ENCODE data around the gene RNF31. TPM values are rescaled to one million over a fixed set of nuclear protein-coding genes. Genes with fewer than 3 reads are reported as not detected.

RNF31 gene
- total RNA-seq, 1 experiment from 2014 or later = 77.6 TPM

- no TSS peak for BruUV-seq (replicated peaks)
- H3K27ac Mint-ChIP-seq (ENCODE audit: unreplicated experiment) = no peak overlapping the region
- intact Hi-C loops (cut with micrococcal nuclease; ENCODE audit: unreplicated experiment) = no loop called here
- Histone ChIP-seq H3K36me3 (ENCODE audit: control insufficient read depth, insufficient read depth, low read length) (peaks cover 3% of the 10 kb centered on the region), H3K4me1 (peaks cover 10% of the 10 kb centered on the region; the same call in 1 of the 2 replicates), H3K4me3 (ENCODE audit: low read depth, low read length) (no peak overlapping the region), H3K9me3 (no peaks in the 10 kb centered on the region), H3K27me3 (replicated peaks; ENCODE audit: control insufficient read depth, insufficient read depth, low read length) (no peaks in the 10 kb centered on the region)
- no peak for TF ChIP-seq CTCF (IDR thresholded peaks at IDR 0.05; ENCODE audit: insufficient read depth in 1 of 2, low read depth in 1 of 2, low read length in 1 of 2, severe bottlenecking in 1 of 2, unreplicated experiment in 1 of 2)
- DNase-seq = no peak
- no peaks in the 10 kb centered on the region for H3K9me3 Mint-ChIP-seq (ENCODE audit: unreplicated experiment)
- H3K4me1 Mint-ChIP-seq (ENCODE audit: low read depth, unreplicated experiment) = peaks cover 6% of the 10 kb centered on the region
- CTCF ChIA-PET = no interaction called here
- no peak overlapping the region for H3K4me3 Mint-ChIP-seq (ENCODE audit: unreplicated experiment)
- no peaks in the 10 kb centered on the region for H3K27me3 Mint-ChIP-seq (ENCODE audit: insufficient read depth, unreplicated experiment)
- H3K36me3 Mint-ChIP-seq (ENCODE audit: insufficient read depth, unreplicated experiment) = peaks cover 76% of the 10 kb centered on the region
- POLR2A ChIA-PET = no interaction called here
These were observed 48.1 kb upstream of the RNF31 start for GRCh38 chr14:24098927-24099813.

GRCh38 chr14:24100197-24100981 lies 46.9 kb upstream of the RNF31 start:
- Mint-ChIP-seq H3K4me1 (ENCODE audit: low read depth, unreplicated experiment) (peaks cover 3% of the 10 kb centered on the region), H3K4me3 (ENCODE audit: unreplicated experiment) (no peak overlapping the region), H3K27ac (ENCODE audit: unreplicated experiment) (no peak overlapping the region), H3K36me3 (ENCODE audit: insufficient read depth, unreplicated experiment) (peaks cover 67% of the 10 kb centered on the region), H3K27me3 (ENCODE audit: insufficient read depth, unreplicated experiment) (no peaks in the 10 kb centered on the region), H3K9me3 (ENCODE audit: unreplicated experiment) (no peaks in the 10 kb centered on the region)
- no peak for TF ChIP-seq CTCF (IDR thresholded peaks at IDR 0.05; ENCODE audit: insufficient read depth in 1 of 2, low read depth in 1 of 2, low read length in 1 of 2, severe bottlenecking in 1 of 2, unreplicated experiment in 1 of 2)
- no peaks in the 10 kb centered on the region for H3K27me3 ChIP-seq (replicated peaks; ENCODE audit: control insufficient read depth, insufficient read depth, low read length)
- H3K4me1 ChIP-seq = peaks cover 5% of the 10 kb centered on the region; the same call in 1 of the 2 replicates
- intact Hi-C loops (cut with micrococcal nuclease; ENCODE audit: unreplicated experiment) = no loop called here
- no peak overlapping the region for H3K4me3 ChIP-seq (ENCODE audit: low read depth, low read length)
- no peak for DNase-seq
- ChIA-PET POLR2A (no interaction called here), CTCF (interaction anchor here (0.5 kb wide), 1 partner anchor 141 kb away, joined by 6 read pairs; no protein-coding TSS in a partner anchor)
- peaks cover 3% of the 10 kb centered on the region for H3K36me3 ChIP-seq (ENCODE audit: control insufficient read depth, insufficient read depth, low read length)
- H3K9me3 ChIP-seq = peaks cover 8% of the 10 kb centered on the region
- BruUV-seq (replicated peaks) = no TSS peak

GRCh38 chr14:24100982-24101494 lies 46.3 kb upstream of the RNF31 start:
- peaks cover 62% of the 10 kb centered on the region for H3K36me3 Mint-ChIP-seq (ENCODE audit: insufficient read depth, unreplicated experiment)
- DNase-seq = no peak

More at GRCh38 chr14:24100982-24101494, 46.3 kb upstream of the RNF31 start:
- no peaks in the 10 kb centered on the region for H3K4me1 Mint-ChIP-seq (ENCODE audit: low read depth, unreplicated experiment)
- H3K9me3 Mint-ChIP-seq (ENCODE audit: unreplicated experiment) = no peaks in the 10 kb centered on the region
- Histone ChIP-seq H3K9me3 (peaks cover 9% of the 10 kb centered on the region), H3K4me3 (ENCODE audit: low read depth, low read length) (no peak overlapping the region), H3K4me1 (no peaks in the 10 kb centered on the region), H3K27me3 (replicated peaks; ENCODE audit: control insufficient read depth, insufficient read depth, low read length) (no peaks in the 10 kb centered on the region), H3K36me3 (ENCODE audit: control insufficient read depth, insufficient read depth, low read length) (peaks cover 3% of the 10 kb centered on the region)
- no peak overlapping the region for H3K4me3 Mint-ChIP-seq (ENCODE audit: unreplicated experiment)
- BruUV-seq (replicated peaks) = no TSS peak
- no peak overlapping the region for H3K27ac Mint-ChIP-seq (ENCODE audit: unreplicated experiment)
- TF ChIP-seq CTCF (IDR thresholded peaks at IDR 0.05; ENCODE audit: insufficient read depth in 1 of 2, low read depth in 1 of 2, low read length in 1 of 2, severe bottlenecking in 1 of 2, unreplicated experiment in 1 of 2) = no peak
- intact Hi-C loops (cut with micrococcal nuclease; ENCODE audit: unreplicated experiment) = no loop called here
- CTCF ChIA-PET = no interaction called here
- no peaks in the 10 kb centered on the region for H3K27me3 Mint-ChIP-seq (ENCODE audit: insufficient read depth, unreplicated experiment)
- POLR2A ChIA-PET = no interaction called here

All from Caco-2 (cell line).